OCI-LY3 (cell line): ENCODE data around the gene NCKAP5.

Source experiments
- CTCF ChIP-seq: fragments of 200-600, 300-600 bp; sonication (generic); IDR thresholded peaks from 2 replicates; pipeline ENCODE4 v1.5.1; 2014; ENCODE audit warnings: antibody characterized with exemption, low read length, low read depth
- EZH2phosphoT487 ChIP-seq: fragments of 200-600 bp; shearing (Covaris generic); IDR thresholded peaks from 2 replicates; pipeline ENCODE4 v1.6.1; 2018; ENCODE audit warnings: antibody characterized with exemption, mixed run types, low read depth

- TF ChIP-seq CTCF = no peak
- no peak for TF ChIP-seq EZH2phosphoT487
Observed at GRCh38 chr2:132948211-132948610, 620.1 kb downstream of the NCKAP5 start.
